Panc1 (cell line): Measurements from ENCODE around the gene DPYD. TPM values are rescaled to one million over a fixed set of nuclear protein-coding genes. Genes with fewer than 3 reads are reported as not detected.

Experiments
- ATAC-seq: fragments of 200-7000 bp; cut with Tn5 transposase; 2 replicates; pipeline ENCODE4 v1.9.1; 2020; ENCODE audit warnings: mild to moderate bottlenecking, moderate library complexity
- BruUV-seq: library from RNA; stranded (reverse); fragments of 400-500 nt; replicated peaks from 2 replicates; lab custom pipeline; 2021; lab: Mats Ljungman, UMichigan
- CTCF ChIA-PET: fragments of 300-600 bp; sonication (Branson Sonifier 250); formaldehyde crosslinking; loops from one replicate; lab custom pipeline; 2022; ENCODE audit warnings: antibody characterized with exemption; lab: Charles Lee
- POLR2A ChIA-PET: fragments of 300-600 bp; sonication (Branson Sonifier 250); formaldehyde crosslinking; loops from one replicate; lab custom pipeline; 2022; ENCODE audit warnings: antibody characterized with exemption; lab: Charles Lee
- DNase-seq: peaks from one replicate; pipeline ENCODE4 v3.0.0-alpha.2; 2010; ENCODE audit warnings: low read depth, low spot score
- H3K27ac ChIP-seq: 2 replicates; pipeline ENCODE4 v1.5.1; 2011; ENCODE audit warnings: mild to moderate bottlenecking, low read length, inconsistent platforms
- H3K27me3 ChIP-seq: fragments of 200-500 bp; sonication (Bioruptor generic); 2 replicates; pipeline ENCODE4 v1.6.0; 2014; ENCODE audit warnings: low read length, inconsistent platforms; ENCODE audit not compliant: control insufficient read depth, insufficient read depth
- H3K36me3 ChIP-seq: fragments of 200-500 bp; sonication (Bioruptor generic); 2 replicates; pipeline ENCODE4 v1.5.1; 2014; ENCODE audit warnings: inconsistent platforms, mild to moderate bottlenecking, low read length, moderate library complexity; ENCODE audit not compliant: control insufficient read depth, insufficient read depth
- H3K4me1 ChIP-seq: 2 replicates; pipeline ENCODE4 v1.5.1; 2011; ENCODE audit warnings: inconsistent platforms, mild to moderate bottlenecking, low read length, moderate library complexity; ENCODE audit not compliant: control insufficient read depth, insufficient read depth
- H3K4me3 ChIP-seq, 2 experiments: 2 replicates each; pipeline ENCODE4 v1.5.1; 2011 to 2012; ENCODE audit warnings: low read depth in 2 of 2, low read length in 2 of 2, mild to moderate bottlenecking in 2 of 2, inconsistent platforms in 1 of 2, moderate library complexity in 1 of 2
- H3K9me3 ChIP-seq: fragments of 200-500 bp; sonication (Bioruptor generic); 2 replicates; pipeline ENCODE4 v1.5.1; 2014; ENCODE audit warnings: low read depth, mild to moderate bottlenecking, inconsistent platforms, low read length, moderate library complexity; ENCODE audit not compliant: control insufficient read depth, insufficient read depth
- POLR2AphosphoS5 ChIP-seq: IDR thresholded peaks from 2 replicates; pipeline ENCODE4 v1.6.1; 2012; ENCODE audit warnings: mild to moderate bottlenecking, low read depth, low read length, moderate library complexity
- SIN3A ChIP-seq: IDR thresholded peaks from 2 replicates; pipeline ENCODE4 v1.6.1; 2012; ENCODE audit warnings: low read depth, mild to moderate bottlenecking, low read length, moderate library complexity, borderline replicate concordance; ENCODE audit not compliant: insufficient read depth
- TCF7L2 ChIP-seq: IDR thresholded peaks from 2 replicates; pipeline ENCODE4 v1.6.1; 2011; ENCODE audit warnings: mild to moderate bottlenecking, low read depth, low read length, inconsistent platforms
- in situ Hi-C: cut with HindIII; loops from 2 replicates; pipeline ENCODE4 v1.10.0; 2016; ENCODE audit warnings: low sequenced_read_pairs, low pct_unique_long_range_greater_than_20kb
- intact Hi-C: fragments of 100-400 bp; cut with micrococcal nuclease; formaldehyde crosslinking; loops from one replicate; pipeline ENCODE4 v1.10.0; 2022; ENCODE audit not compliant: unreplicated experiment
- total RNA-seq: library from RNA; stranded (reverse); gene quantifications from one replicate; pipeline ENCODE4 v1.2.1, GENCODE V29; 2021; ENCODE audit not compliant: unreplicated experiment
- TF ChIP-seq, protein P1 (sequence below): fragments of 450-650 bp; IDR thresholded peaks from 2 replicates; pipeline ENCODE4 v1.5.1; 2017; ENCODE audit warnings: mild to moderate bottlenecking
- TF ChIP-seq, protein P2 (sequence below), 2 experiments: IDR thresholded peaks; 2 replicates each; pipeline ENCODE4 v1.6.1; 2011 to 2012; ENCODE audit warnings: low read depth in 2 of 2, control low read depth in 1 of 2, low read length in 1 of 2, mild to moderate bottlenecking in 1 of 2, moderate library complexity in 1 of 2; ENCODE audit not compliant: insufficient read depth in 1 of 2

DPYD gene
- total RNA-seq, 1 experiment from 2014 or later, result 2.0 TPM

DNA sequence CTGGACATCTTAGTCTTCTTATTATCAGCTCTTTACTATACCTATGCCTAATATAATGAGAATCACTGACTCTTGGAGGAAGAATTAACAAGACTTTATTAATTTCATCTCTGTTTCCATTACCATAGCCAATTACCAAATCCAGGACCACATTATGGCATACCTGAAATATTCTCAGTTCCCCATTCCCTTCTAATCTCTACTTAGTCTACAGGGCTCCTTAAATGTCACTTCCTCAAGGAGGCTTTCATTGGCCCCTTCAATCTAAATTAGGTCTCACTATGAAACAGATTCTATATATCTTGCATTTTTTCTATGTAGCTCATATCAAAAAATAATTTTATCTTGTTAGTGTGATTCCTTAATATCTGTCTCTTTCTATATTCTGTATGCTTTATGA is 828.0 kb downstream of the DPYD start:
- Histone ChIP-seq H3K4me1 (no peaks in the 10 kb centered on the region), H3K36me3 (no peaks in the 10 kb centered on the region), H3K9me3 (no peaks in the 10 kb centered on the region), H3K27me3 (no peaks in the 10 kb centered on the region), H3K4me3 (no peak overlapping the region), H3K27ac (no peak overlapping the region)
- DNase-seq (no peak), ATAC-seq (no peak)
- ChIA-PET CTCF (no interaction called here), POLR2A (no interaction called here)
- intact Hi-C loops (no loop called here), in situ Hi-C loops (no loop called here)
- TF ChIP-seq SIN3A (no peak), TCF7L2 (no peak), POLR2AphosphoS5 (no peak)
- TF ChIP-seq, protein P1, sequence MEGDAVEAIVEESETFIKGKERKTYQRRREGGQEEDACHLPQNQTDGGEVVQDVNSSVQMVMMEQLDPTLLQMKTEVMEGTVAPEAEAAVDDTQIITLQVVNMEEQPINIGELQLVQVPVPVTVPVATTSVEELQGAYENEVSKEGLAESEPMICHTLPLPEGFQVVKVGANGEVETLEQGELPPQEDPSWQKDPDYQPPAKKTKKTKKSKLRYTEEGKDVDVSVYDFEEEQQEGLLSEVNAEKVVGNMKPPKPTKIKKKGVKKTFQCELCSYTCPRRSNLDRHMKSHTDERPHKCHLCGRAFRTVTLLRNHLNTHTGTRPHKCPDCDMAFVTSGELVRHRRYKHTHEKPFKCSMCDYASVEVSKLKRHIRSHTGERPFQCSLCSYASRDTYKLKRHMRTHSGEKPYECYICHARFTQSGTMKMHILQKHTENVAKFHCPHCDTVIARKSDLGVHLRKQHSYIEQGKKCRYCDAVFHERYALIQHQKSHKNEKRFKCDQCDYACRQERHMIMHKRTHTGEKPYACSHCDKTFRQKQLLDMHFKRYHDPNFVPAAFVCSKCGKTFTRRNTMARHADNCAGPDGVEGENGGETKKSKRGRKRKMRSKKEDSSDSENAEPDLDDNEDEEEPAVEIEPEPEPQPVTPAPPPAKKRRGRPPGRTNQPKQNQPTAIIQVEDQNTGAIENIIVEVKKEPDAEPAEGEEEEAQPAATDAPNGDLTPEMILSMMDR, result no peak
- TF ChIP-seq, protein P2, sequence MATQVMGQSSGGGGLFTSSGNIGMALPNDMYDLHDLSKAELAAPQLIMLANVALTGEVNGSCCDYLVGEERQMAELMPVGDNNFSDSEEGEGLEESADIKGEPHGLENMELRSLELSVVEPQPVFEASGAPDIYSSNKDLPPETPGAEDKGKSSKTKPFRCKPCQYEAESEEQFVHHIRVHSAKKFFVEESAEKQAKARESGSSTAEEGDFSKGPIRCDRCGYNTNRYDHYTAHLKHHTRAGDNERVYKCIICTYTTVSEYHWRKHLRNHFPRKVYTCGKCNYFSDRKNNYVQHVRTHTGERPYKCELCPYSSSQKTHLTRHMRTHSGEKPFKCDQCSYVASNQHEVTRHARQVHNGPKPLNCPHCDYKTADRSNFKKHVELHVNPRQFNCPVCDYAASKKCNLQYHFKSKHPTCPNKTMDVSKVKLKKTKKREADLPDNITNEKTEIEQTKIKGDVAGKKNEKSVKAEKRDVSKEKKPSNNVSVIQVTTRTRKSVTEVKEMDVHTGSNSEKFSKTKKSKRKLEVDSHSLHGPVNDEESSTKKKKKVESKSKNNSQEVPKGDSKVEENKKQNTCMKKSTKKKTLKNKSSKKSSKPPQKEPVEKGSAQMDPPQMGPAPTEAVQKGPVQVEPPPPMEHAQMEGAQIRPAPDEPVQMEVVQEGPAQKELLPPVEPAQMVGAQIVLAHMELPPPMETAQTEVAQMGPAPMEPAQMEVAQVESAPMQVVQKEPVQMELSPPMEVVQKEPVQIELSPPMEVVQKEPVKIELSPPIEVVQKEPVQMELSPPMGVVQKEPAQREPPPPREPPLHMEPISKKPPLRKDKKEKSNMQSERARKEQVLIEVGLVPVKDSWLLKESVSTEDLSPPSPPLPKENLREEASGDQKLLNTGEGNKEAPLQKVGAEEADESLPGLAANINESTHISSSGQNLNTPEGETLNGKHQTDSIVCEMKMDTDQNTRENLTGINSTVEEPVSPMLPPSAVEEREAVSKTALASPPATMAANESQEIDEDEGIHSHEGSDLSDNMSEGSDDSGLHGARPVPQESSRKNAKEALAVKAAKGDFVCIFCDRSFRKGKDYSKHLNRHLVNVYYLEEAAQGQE (IDR thresholded peaks at IDR 0.05; ENCODE audit: insufficient read depth in 1 of 2, low read depth in 2 of 2, low read length in 1 of 2), result no peak
- no TSS peak for BruUV-seq

DNA sequence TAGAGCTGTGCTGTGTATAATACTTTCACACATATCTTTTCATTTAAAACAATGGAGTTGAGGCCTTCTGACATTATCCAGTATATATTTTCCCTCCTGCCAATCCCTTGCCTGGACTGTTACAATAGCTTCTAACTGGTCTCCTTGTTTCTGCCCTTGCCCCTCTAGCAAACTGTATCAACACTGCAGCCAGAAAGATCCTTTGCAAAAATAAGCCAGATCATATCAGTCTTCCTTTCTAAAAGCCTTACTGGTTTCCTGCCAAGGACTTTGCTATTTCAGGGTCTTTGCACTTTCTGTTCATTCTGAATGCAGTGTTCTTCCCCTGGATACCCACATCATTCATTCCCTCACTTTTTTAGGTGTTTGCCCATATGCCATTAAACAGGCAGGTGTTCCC is 829.2 kb downstream of the DPYD start:
- intact Hi-C loops (no loop called here), in situ Hi-C loops (no loop called here)
- ChIA-PET CTCF (no interaction called here), POLR2A (no interaction called here)
- Histone ChIP-seq H3K27me3 (no peaks in the 10 kb centered on the region), H3K4me1 (no peaks in the 10 kb centered on the region), H3K27ac (no peak overlapping the region), H3K36me3 (no peaks in the 10 kb centered on the region), H3K4me3 (no peak overlapping the region), H3K9me3 (no peaks in the 10 kb centered on the region)
- DNase-seq (no peak), ATAC-seq (no peak)
- no TSS peak for BruUV-seq
- TF ChIP-seq, protein P2 (IDR thresholded peaks at IDR 0.05; ENCODE audit: insufficient read depth in 1 of 2, low read depth in 2 of 2, low read length in 1 of 2), result no peak
- TF ChIP-seq, protein P1, result no peak
- TF ChIP-seq SIN3A (no peak), POLR2AphosphoS5 (no peak), TCF7L2 (no peak)
